CD4-positive, alpha-beta T cell treated with Interleukin-10 for 1 hour (primary cell): ENCODE data around the gene STAG1.
"Not testable (repeated sequence)": the region's sequence is repeated elsewhere in the genome, so short reads cannot be mapped to it uniquely, and the experiment has no call there.

Experiments
- DNase-seq: peaks from one replicate; pipeline ENCODE4 v3.0.0-alpha.2; 2020

STAG1 gene

GRCh38 chr3:136490646-136491405 is 261.4 kb downstream of the STAG1 start:
- DNase-seq: no peak

- DNase-seq: no peak
Measured at GRCh38 chr3:136485777-136486176, 266.4 kb downstream of the STAG1 start.

GRCh38 chr3:136476280-136476679 is 275.9 kb downstream of the STAG1 start:
- DNase-seq: no peak

- DNase-seq: not testable (repeated sequence)
Measured at GRCh38 chr3:136474876-136475275, 277.3 kb downstream of the STAG1 start.

GRCh38 chr3:136473716-136474326 is 278.4 kb downstream of the STAG1 start:
- DNase-seq: no peak

- DNase-seq: no peak
Measured at GRCh38 chr3:136465296-136465695, 286.9 kb downstream of the STAG1 start.

- no peak for DNase-seq
Measured at GRCh38 chr3:136464502-136464901, 287.7 kb downstream of the STAG1 start.

- DNase-seq: no peak
Measured at GRCh38 chr3:136463170-136463569, 289.0 kb downstream of the STAG1 start.

GRCh38 chr3:136457793-136458192 is 294.4 kb downstream of the STAG1 start:
- no peak for DNase-seq

- no peak for DNase-seq
Measured at GRCh38 chr3:136456196-136456595, 296.0 kb downstream of the STAG1 start.

GRCh38 chr3:136444581-136444980 is 307.6 kb downstream of the STAG1 start:
- DNase-seq: no peak

GRCh38 chr3:136437043-136437442 is 315.1 kb downstream of the STAG1 start:
- no peak for DNase-seq

GRCh38 chr3:136434429-136434828 is 317.7 kb downstream of the STAG1 start:
- DNase-seq: no peak

GRCh38 chr3:136432685-136433084 is 319.5 kb downstream of the STAG1 start:
- DNase-seq: no peak

- no peak for DNase-seq
Measured at GRCh38 chr3:136428167-136428566, 324.0 kb downstream of the STAG1 start.

- DNase-seq: no peak
Measured at GRCh38 chr3:136427236-136427635, 324.9 kb downstream of the STAG1 start.

GRCh38 chr3:136414476-136414875 is 337.7 kb downstream of the STAG1 start:
- DNase-seq: no peak

GRCh38 chr3:136412307-136412706 is 339.9 kb downstream of the STAG1 start:
- no peak for DNase-seq

- no peak for DNase-seq
Measured at GRCh38 chr3:136409549-136409948, 342.6 kb downstream of the STAG1 start.

GRCh38 chr3:136404056-136404455 is 348.1 kb downstream of the STAG1 start:
- no peak for DNase-seq

GRCh38 chr3:136396916-136397315 is 355.3 kb downstream of the STAG1 start:
- DNase-seq: no peak

- no peak for DNase-seq
Measured at GRCh38 chr3:136390574-136390973, 361.6 kb downstream of the STAG1 start.

- DNase-seq: no peak
Measured at GRCh38 chr3:136387031-136387430, 365.1 kb downstream of the STAG1 start.

GRCh38 chr3:136385457-136385856 is 366.7 kb downstream of the STAG1 start:
- no peak for DNase-seq

- no peak for DNase-seq
Measured at GRCh38 chr3:136381051-136381450, 371.1 kb downstream of the STAG1 start.
